ENCODE results near the gene NOL3.

Gene NOL3

GRCh38 chr16:67201411-67202345 lies 31.3 kb downstream of the NOL3 start:
- TF ChIP-seq CTCF (IDR thresholded peaks at IDR 0.05; ENCODE audit: borderline replicate concordance, insufficient read depth, low read depth, low read length): no peak
- no peak overlapping the region for H3K4me3 ChIP-seq (ENCODE audit: low read depth, low read length)

GRCh38 chr16:67202426-67202825 lies 32.1 kb downstream of the NOL3 start:
- H3K4me3 ChIP-seq (ENCODE audit: low read depth, low read length): no peak overlapping the region
- TF ChIP-seq CTCF (IDR thresholded peaks at IDR 0.05; ENCODE audit: borderline replicate concordance, insufficient read depth, low read depth, low read length): no peak

- H3K4me3 ChIP-seq (ENCODE audit: low read depth, low read length): no peak overlapping the region
- no peak for TF ChIP-seq CTCF (IDR thresholded peaks at IDR 0.05; ENCODE audit: borderline replicate concordance, insufficient read depth, low read depth, low read length)
These were observed 32.7 kb downstream of the NOL3 start for GRCh38 chr16:67202956-67203493.

GRCh38 chr16:67204076-67204475 lies 33.7 kb downstream of the NOL3 start:
- no peak overlapping the region for H3K4me3 ChIP-seq (ENCODE audit: low read depth, low read length)
- TF ChIP-seq CTCF (IDR thresholded peaks at IDR 0.05; ENCODE audit: borderline replicate concordance, insufficient read depth, low read depth, low read length): no peak

GRCh38 chr16:67206129-67206837 lies 35.9 kb downstream of the NOL3 start:
- no peak for TF ChIP-seq CTCF (IDR thresholded peaks at IDR 0.05; ENCODE audit: borderline replicate concordance, insufficient read depth, low read depth, low read length)
- H3K4me3 ChIP-seq (ENCODE audit: low read depth, low read length): no peak overlapping the region

GRCh38 chr16:67206838-67207248 lies 36.5 kb downstream of the NOL3 start:
- H3K4me3 ChIP-seq (ENCODE audit: low read depth, low read length): no peak overlapping the region
- TF ChIP-seq CTCF (IDR thresholded peaks at IDR 0.05; ENCODE audit: borderline replicate concordance, insufficient read depth, low read depth, low read length): no peak
